MM.1S (cell line): ENCODE results near the gene ZAR1L.

ENCODE experiments used
- CTCF ChIP-seq: fragments of 300-600 bp; sonication (generic); IDR thresholded peaks from 2 replicates; pipeline ENCODE4 v1.5.1; 2016; ENCODE audit warnings: antibody characterized with exemption, low read length, mixed read lengths
- EZH2phosphoT487 ChIP-seq: fragments of 300-600 bp; sonication (generic); IDR thresholded peaks from 2 replicates; pipeline ENCODE4 v1.6.1; 2018; ENCODE audit warnings: antibody characterized with exemption, low read length

GRCh38 chr13:32316501-32316900, 1.3 kb upstream of the ZAR1L start:
- no peak for TF ChIP-seq CTCF
- no peak for TF ChIP-seq EZH2phosphoT487
